ENCODE data around the gene KCNN4. TPM values are rescaled to one million over a fixed set of nuclear protein-coding genes. Genes with fewer than 3 reads are reported as not detected.

KCNN4 gene
- total and polyA plus RNA-seq, 4 donors, result 0.14 to 30.3 (median 0.51) TPM

DNA sequence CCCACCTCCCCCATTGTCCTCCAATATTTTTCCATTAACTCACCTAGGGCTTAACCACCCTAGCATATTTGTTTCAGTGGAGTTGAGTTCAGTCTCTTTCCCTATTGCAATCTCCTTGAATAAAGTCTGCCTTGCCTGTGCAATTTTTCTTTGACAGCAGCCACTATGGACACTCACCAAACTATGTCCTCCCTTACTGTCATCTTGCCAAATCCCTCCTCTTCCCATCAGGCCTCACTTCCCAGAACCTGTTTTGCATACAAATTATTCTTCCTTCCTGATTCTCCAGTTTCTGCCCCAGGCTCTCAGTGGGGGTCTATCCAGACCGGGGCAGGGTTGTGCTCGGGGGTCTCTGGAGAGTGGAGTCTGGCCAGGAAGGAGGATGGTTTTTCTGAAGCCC lies 23.7 kb upstream of the KCNN4 start:
- no peak for TF ChIP-seq YY1 (IDR thresholded peaks at IDR 0.05)
- TF ChIP-seq HNF4G (IDR thresholded peaks at IDR 0.05), result no peak
- TF ChIP-seq FOXA1 (IDR thresholded peaks at IDR 0.05), result no peak
- no peak overlapping the region for H3K27ac ChIP-seq (ENCODE audit: low read depth in 1 of 2, low read length in 2 of 2)
- 33% methylated on average over 2 of the region's 2 CpGs for WGBS
- no peak overlapping the region for H3K4me3 ChIP-seq (ENCODE audit: low read depth in 1 of 3, low read length in 3 of 3)
- H3K9ac ChIP-seq (ENCODE audit: low read depth in 1 of 2, low read length in 2 of 2), result no peak overlapping the region
- H3K4me1 ChIP-seq (ENCODE audit: control insufficient read depth in 4 of 4, insufficient read depth in 4 of 4, low read length in 3 of 4), result no peaks in the 10 kb centered on the region
- peaks cover 0 to 3% (median 1%) of the 10 kb centered on the region in 4 donors for H3K9me3 ChIP-seq (ENCODE audit: control insufficient read depth in 4 of 4, low read length in 3 of 4)
- H3K36me3 ChIP-seq (ENCODE audit: control insufficient read depth in 4 of 4, insufficient read depth in 3 of 4, low read depth in 1 of 4, low read length in 3 of 4), result no peaks in the 10 kb centered on the region
- DNase-seq (ENCODE audit: low spot score), result no peak
- H3K27me3 ChIP-seq (ENCODE audit: control insufficient read depth in 4 of 4, insufficient read depth in 4 of 4, low read length in 3 of 4), result no peaks in the 10 kb centered on the region

DNA sequence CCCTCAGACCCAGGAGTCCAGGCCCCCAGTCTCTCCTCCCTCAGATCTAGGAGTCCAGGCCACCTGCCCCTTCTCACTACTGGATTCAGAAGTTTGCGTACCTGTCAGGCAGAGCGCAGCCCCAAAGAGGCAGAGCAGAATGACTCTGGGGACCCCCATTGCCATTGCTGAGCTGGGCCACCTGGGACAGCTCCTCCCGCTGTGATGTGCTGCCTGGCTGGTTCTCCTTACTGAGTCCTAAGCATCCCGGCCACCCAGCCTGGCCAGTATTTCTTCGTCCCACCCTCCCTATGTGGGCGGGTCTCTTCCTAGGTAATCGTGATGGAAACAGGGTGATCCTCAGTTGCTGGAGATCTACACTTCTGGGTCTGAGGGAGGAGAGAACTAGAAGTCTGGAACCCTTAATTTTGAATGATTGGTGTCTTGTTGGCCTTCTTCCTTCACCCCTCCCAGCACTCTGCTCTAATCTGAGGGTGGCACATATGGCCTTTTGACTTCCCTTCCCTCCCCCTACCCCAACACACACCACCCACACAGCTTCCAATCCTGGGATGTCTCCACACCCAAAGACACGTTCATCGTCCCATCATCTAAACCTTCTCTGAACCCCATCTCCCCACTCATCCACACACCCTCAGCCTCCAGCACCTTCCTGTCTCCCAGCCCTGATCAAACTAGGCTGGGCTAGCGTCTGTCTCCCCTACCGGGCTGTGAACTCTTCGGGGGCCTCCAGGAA lies 21.6 kb upstream of the KCNN4 start, which contains the start of gene LYPD5:
Gene LYPD5, minus strand, starts transcription at position 232 of the 736 bp plus-strand sequence. Its CDS starts 67 bp downstream, at position 165.
- Histone ChIP-seq H3K9ac (ENCODE audit: low read depth in 1 of 2, low read length in 2 of 2) (no peak within 1 kb of the TSS), H3K9me3 (ENCODE audit: control insufficient read depth in 4 of 4, low read length in 3 of 4) (peaks cover 0 to 2% (median under 1%) of the 10 kb centered on the region in 4 donors), H3K27ac (ENCODE audit: low read depth in 1 of 2, low read length in 2 of 2) (no peak within 1 kb of the TSS), H3K36me3 (ENCODE audit: control insufficient read depth in 4 of 4, insufficient read depth in 3 of 4, low read depth in 1 of 4, low read length in 3 of 4) (no peaks in the 10 kb centered on the region), H3K4me1 (ENCODE audit: control insufficient read depth in 4 of 4, insufficient read depth in 4 of 4, low read length in 3 of 4) (peaks cover 2 to 9% (median 5%) of the 10 kb centered on the region in 4 donors), H3K4me3 (ENCODE audit: low read depth in 1 of 3, low read length in 3 of 3) (no peak within 1 kb of the TSS), H3K27me3 (ENCODE audit: control insufficient read depth in 4 of 4, insufficient read depth in 4 of 4, low read length in 3 of 4) (peaks cover 0 to 8% (median 0%) of the 10 kb centered on the region in 4 donors)
- WGBS, result 57% methylated on average over 12 of the region's 12 CpGs
- no peak for DNase-seq (ENCODE audit: low spot score)
- TF ChIP-seq SP1 (IDR thresholded peaks at IDR 0.05), result no peak
- no peak for TF ChIP-seq YY1 (IDR thresholded peaks at IDR 0.05)
- TF ChIP-seq, protein P1, sequence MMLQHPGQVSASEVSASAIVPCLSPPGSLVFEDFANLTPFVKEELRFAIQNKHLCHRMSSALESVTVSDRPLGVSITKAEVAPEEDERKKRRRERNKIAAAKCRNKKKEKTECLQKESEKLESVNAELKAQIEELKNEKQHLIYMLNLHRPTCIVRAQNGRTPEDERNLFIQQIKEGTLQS (IDR thresholded peaks at IDR 0.05), result no peak
- TF ChIP-seq, protein P2, sequence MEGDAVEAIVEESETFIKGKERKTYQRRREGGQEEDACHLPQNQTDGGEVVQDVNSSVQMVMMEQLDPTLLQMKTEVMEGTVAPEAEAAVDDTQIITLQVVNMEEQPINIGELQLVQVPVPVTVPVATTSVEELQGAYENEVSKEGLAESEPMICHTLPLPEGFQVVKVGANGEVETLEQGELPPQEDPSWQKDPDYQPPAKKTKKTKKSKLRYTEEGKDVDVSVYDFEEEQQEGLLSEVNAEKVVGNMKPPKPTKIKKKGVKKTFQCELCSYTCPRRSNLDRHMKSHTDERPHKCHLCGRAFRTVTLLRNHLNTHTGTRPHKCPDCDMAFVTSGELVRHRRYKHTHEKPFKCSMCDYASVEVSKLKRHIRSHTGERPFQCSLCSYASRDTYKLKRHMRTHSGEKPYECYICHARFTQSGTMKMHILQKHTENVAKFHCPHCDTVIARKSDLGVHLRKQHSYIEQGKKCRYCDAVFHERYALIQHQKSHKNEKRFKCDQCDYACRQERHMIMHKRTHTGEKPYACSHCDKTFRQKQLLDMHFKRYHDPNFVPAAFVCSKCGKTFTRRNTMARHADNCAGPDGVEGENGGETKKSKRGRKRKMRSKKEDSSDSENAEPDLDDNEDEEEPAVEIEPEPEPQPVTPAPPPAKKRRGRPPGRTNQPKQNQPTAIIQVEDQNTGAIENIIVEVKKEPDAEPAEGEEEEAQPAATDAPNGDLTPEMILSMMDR (IDR thresholded peaks at IDR 0.05; ENCODE audit: low read depth, low read length, missing input control), result no peak
- TF ChIP-seq, protein P3, sequence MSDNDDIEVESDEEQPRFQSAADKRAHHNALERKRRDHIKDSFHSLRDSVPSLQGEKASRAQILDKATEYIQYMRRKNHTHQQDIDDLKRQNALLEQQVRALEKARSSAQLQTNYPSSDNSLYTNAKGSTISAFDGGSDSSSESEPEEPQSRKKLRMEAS (IDR thresholded peaks at IDR 0.05), result no peak
- TF ChIP-seq RXRA (IDR thresholded peaks at IDR 0.05), result no peak
- no peak for TF ChIP-seq RAD21 (IDR thresholded peaks at IDR 0.05)
- no peak for TF ChIP-seq HNF4G (IDR thresholded peaks at IDR 0.05)
- TF ChIP-seq HNF4A (conservative IDR thresholded peaks at IDR 0.05), result no peak
- no peak for TF ChIP-seq JUND (IDR thresholded peaks at IDR 0.05)
- no peak for TF ChIP-seq NR2F2 (IDR thresholded peaks at IDR 0.05)
- TF ChIP-seq FOXA2 (IDR thresholded peaks at IDR 0.05), result no peak
- TF ChIP-seq, protein P4, sequence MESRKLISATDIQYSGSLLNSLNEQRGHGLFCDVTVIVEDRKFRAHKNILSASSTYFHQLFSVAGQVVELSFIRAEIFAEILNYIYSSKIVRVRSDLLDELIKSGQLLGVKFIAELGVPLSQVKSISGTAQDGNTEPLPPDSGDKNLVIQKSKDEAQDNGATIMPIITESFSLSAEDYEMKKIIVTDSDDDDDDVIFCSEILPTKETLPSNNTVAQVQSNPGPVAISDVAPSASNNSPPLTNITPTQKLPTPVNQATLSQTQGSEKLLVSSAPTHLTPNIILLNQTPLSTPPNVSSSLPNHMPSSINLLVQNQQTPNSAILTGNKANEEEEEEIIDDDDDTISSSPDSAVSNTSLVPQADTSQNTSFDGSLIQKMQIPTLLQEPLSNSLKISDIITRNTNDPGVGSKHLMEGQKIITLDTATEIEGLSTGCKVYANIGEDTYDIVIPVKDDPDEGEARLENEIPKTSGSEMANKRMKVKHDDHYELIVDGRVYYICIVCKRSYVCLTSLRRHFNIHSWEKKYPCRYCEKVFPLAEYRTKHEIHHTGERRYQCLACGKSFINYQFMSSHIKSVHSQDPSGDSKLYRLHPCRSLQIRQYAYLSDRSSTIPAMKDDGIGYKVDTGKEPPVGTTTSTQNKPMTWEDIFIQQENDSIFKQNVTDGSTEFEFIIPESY (IDR thresholded peaks at IDR 0.05), result no peak

Measured in liver (tissue), 9 donors.